GDM1 (cell line): ENCODE data around the gene TUBG2.
A peak's percentile ranks its signal among the peaks of the same experiment; 100 is the strongest.
"Not testable (repeated sequence)": the region's sequence is repeated elsewhere in the genome, so short reads cannot be mapped to it uniquely, and the experiment has no call there.

Experiments
- DNase-seq: peaks from one replicate; lab custom pipeline; 2025; lab: John Stamatoyannopoulos, UW

The TUBG2 gene

DNA sequence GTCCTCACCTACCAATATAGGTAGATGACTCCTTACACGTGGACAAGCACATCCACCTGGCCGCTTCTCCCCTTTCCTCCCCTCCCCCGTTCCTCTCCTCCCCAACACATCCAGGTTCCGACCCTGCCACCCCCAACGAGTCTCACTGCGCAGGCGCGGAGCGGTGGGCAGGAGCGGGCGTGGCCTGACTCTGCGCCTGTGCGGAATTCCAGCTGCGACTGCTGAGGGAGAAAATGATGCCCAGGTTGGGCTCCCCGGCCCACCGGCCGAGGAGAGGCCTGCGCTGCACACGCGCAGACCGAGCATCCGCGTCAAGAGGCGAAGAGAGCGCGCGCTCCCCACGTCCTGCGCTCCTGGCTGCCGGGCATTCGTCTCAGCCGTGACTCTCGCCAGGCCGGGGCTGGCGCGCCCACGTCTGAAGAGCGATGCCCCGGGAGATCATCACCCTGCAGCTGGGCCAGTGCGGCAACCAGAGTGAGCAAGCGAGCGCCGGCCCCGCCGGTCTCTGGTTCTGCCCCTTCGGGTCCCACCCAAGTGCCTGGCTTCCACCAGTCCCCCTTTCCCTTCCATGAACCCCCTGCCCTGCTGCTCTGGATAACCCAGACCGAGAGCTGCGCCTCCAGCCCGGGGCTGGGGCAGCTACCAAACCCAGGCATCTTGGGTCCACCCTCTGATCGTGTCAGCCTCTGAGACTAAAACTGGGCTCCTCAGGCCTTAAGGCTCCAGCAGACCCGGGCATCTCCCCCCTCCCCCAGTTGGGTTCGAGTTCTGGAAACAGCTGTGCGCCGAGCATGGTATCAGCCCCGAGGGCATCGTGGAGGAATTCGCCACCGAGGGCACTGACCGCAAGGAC lies at the start of gene TUBG2:
TSS of gene TUBG2 (plus strand) at position 206 of the 853 bp plus-strand sequence. CDS start at position 426, 220 bp downstream.
- peak; percentile 56 for DNase-seq

DNA sequence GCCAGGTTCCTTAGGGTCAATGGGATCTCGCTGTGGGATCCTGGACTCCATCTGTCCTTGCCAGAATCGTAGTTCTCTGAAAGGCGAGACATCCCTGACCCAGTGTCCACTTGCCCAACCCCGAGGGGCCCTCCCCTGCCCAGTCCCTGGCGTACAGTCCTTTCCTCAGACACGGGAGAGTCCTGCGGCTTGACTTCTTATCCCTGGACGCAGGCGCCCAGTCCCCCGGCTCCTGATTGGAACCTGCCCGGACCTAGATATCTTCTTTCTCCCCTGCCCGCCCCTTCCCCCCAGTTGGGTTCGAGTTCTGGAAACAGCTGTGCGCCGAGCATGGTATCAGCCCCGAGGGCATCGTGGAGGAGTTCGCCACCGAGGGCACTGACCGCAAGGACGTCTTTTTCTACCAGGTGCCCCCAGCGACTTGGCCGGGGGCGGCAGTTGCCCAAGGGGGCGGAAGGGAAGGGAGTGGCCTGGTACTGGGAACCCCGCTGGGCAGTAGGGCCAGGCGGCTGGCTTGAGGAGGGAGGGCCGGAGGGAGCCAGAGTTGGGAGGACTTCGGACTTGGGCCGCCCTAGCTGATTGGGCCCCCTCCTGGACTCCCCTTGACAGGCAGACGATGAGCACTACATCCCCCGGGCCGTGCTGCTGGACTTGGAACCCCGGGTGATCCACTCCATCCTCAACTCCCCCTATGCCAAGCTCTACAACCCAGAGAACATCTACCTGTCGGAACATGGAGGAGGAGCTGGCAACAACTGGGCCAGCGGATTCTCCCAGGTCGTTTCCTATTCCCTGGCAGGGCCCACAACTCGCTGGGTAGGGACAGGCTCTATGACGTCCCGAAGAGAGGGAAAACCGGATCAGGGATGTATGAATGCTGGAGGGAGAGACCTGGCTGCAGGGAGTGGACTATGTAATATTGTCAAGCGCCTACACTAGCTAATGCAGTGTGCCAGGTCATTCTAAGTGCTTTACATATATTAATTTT lies 49.0 kb upstream of the TUBG2 start:
- not testable (repeated sequence) for DNase-seq

DNA sequence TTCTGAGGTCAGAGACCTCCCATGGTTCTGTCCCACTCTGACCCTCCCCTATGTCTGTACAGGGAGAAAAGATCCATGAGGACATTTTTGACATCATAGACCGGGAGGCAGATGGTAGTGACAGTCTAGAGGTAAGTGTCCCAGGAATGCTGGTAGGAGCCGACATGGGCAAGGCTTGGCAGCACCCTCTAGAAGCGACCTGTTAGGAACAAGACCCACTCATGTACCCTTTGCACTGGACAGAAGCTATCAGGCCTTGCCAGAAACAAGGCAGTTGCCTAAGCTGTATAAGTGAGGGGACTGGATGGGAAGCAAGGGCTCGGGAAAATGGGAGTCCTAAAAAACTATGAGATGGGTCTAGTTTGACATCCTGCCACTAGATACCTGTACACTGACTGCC lies 47.1 kb upstream of the TUBG2 start:
- no peak for DNase-seq

GRCh38 chr17:42613699-42614295 lies 45.3 kb upstream of the TUBG2 start:
- DNase-seq, result no peak

DNA sequence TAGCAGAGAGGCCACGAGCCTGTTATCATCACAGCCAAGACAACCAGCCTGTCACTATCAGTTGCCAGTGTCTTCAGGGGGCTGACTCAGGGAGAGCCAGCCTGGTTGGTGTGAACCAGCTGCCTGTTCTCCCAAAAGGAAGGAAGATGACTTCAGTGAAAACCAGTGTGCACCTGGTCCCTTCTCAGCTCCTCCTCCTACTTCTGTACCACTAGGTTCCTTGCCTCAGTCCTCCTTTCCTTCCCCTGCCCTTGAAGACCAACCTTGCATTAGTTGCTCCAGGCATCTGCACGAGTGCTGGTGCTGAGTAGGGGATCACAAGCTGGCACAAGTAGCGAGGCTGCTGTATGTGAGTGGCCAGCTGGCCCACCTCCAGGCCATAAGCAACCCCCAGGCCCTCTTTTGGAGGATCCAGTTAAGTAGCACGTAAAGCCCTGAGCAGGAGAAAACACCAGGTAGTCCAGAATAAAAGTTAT lies 41.1 kb upstream of the TUBG2 start:
- DNase-seq, result no peak

- DNase-seq, result no peak
Measured at GRCh38 chr17:42618442-42619150, 40.5 kb upstream of the TUBG2 start.

DNA sequence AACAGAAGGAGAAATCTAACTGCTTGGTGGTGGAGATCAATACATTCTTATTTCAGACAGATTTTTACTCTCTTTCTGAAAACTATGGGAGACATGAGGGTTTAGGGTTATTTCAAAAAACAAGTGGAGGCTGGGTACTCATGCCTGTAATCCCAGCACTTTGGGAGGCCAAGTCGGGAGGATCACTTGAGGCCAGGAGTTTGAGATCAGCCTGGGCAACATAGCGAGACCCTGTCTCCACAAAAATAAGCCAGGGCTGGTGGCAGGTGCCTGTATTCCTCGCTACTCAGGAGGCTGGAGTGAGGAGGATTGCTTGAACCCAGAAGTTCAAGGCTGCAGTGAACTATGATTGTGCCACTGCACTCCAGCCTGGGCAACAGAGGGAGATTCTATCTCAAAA lies 37.1 kb upstream of the TUBG2 start:
- not testable (repeated sequence) for DNase-seq

DNA sequence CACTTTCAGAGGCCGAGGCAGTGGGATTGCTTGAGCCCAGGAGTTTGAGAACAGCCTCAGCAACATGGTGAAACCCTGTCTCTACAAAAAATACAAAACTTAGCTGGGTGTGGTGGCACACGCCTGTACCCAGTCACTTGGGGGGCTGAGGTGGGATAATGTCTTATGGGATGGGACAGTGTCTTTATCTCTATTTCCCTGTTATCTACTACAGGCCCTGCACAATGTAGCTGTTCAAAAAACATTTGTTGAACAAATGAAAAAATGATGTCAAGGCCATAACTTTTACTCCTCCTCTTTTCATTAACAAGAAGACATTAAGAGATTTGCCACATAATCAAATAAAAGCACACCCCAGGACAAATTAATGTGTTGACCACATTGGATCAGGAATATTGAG lies 35.8 kb upstream of the TUBG2 start:
- DNase-seq, result no peak

- DNase-seq, result no peak
Measured at GRCh38 chr17:42623732-42624596, 35.1 kb upstream of the TUBG2 start.

DNA sequence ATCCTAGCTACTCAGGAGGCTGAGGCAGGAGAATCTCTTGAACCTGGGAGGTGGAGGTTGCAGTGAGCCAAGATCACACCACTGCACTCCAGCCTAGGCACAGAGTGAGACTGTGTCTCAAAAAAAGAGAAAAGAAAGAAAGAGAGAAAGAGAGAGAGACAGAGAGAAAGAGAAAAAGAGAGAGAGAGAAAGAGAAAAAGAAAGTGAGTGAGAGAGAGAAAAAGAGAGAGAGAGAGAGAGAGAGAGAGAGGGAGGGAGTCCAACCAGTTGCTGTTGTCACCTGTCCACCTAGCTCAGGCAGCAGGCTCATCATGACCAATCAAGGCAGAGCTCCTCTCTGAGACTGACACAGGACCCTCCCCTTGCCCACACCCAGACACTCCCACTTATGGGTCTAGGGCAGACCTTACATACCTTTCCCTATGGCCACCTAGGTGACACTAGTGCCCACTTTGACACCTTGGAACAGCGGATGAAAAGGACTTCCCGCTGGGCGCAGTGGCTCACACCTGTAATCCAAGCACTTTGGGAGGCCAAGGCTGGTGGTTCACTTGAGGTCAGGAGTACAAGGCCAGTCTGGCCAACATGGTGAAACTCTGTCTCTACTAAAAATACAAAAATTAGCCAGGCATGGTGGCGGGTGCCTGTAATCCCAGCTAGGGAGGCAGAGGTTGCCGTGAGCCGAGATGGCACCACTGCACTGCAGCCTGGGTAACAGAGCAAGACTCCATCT lies 31.9 kb upstream of the TUBG2 start:
- not testable (repeated sequence) for DNase-seq

DNA sequence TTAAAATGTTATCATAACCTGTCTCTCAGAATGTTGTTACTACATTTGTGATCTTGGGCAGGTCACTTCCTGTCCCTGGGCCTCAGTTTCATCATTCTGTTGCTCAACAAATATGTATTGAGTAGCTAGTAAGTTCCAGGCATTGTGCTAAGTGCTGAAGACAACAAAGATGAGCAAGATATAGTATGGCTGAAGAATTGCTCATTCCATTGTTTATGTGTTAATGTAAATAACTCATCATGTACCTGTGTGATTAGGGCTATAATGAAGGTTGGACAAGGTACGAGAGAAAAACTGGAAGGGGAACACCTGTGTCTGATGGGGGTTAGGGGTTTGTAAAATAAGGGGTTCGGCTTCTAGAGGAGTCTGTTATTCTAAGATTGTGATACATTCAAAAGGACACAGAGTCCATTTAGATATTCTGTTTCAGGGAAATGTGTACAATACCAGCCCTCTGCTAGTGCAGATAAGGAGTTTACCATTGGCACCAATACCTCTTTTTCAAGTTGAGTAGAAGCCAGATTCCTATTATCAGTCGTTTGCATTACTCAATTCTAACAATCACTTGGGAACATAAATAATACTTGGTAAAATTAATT lies 29.6 kb upstream of the TUBG2 start:
- DNase-seq, result no peak

- no peak for DNase-seq
Measured at GRCh38 chr17:42632949-42633444, 26.1 kb upstream of the TUBG2 start.

- DNase-seq, result no peak
Measured at GRCh38 chr17:42639525-42640113, 19.5 kb upstream of the TUBG2 start.

DNA sequence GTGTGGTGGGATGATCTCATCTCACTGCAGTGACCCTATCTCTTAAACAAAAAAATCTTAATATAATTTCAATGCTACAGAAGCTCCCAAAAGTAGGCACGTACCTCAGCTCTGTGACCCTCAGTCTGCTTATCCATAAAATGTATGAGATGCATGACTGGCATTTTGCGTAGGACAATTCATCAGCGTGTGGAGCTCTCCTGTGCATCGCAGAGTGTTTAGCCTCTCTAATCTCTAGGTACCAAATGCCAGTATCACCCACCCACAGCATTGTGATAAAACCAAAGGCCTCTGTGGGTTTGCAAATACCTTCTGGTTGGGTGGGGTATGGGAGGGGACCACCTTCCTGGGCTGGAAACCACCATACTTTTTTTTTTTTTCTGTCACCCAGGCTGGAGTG lies 19.0 kb upstream of the TUBG2 start:
- no peak for DNase-seq

DNA sequence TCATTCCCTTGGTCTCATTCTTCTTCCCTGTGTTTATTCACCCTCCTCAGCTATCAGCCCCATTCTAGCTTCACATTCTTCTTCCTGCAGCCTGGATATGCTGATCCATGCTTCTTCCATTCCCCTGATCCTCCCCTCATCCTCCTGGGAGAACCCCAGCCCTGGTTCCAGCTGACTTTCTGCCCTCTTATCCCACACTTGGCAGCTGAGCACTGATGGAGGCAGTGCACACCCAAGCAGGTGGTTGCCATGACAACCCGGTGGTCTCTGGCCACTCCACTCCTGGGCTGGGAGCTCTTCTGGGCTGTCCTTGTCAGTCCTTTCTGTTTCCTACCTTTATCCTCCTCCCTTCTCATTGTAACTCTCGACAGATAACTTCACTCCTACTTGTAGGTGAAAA lies 16.7 kb upstream of the TUBG2 start:
- no peak for DNase-seq

- DNase-seq, result no peak
Measured at GRCh38 chr17:42647778-42648177, 11.3 kb upstream of the TUBG2 start.

DNA sequence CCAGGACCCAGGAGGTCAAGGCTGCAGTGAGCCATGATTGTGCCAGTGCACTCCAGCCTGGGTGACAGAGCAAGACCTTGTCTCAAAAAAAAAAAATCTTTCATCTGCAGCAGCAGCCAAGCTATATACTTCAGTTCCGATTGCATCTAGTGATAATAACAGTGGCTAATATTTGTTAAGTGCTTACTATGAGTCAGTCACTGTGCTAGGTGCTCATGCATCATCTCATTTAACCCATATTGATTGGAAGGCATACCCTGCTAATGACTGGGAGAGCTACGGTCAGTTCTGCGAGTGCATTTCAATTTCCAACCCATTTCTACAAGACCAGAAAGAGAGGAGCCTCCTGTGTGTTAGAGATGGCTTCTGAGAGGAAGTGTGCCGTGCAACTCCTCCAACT lies 7.7 kb upstream of the TUBG2 start:
- no peak for DNase-seq

GRCh38 chr17:42653179-42654124 lies 5.6 kb upstream of the TUBG2 start:
- DNase-seq, result no peak
